K562 (cell line): Measurements from ENCODE around the gene TMEM243. TPM values are rescaled to one million over a fixed set of nuclear protein-coding genes. Genes with fewer than 3 reads are reported as not detected.

ENCODE experiments used
- ARHGAP35 ChIP-seq: fragments of 450-650 bp; IDR thresholded peaks from 2 replicates; pipeline ENCODE4 v1.6.1; 2018; ENCODE audit not compliant: partially characterized antibody
- CC2D1A ChIP-seq: fragments of 450-650 bp; IDR thresholded peaks from 2 replicates; pipeline ENCODE4 v1.6.1; 2017; ENCODE audit warnings: mild to moderate bottlenecking
- FUS ChIP-seq: fragments of 200-400 bp; formaldehyde crosslinking; optimal IDR thresholded peaks from 2 replicates; pipeline ENCODE3; 2017; ENCODE audit warnings: low read depth, low read length
- HNRNPH1 ChIP-seq: fragments of 200-400 bp; formaldehyde crosslinking; optimal IDR thresholded peaks from 2 replicates; pipeline ENCODE3; 2017; ENCODE audit warnings: low read depth, mild to moderate bottlenecking, low read length, moderate library complexity
- HNRNPLL ChIP-seq: fragments of 200-400 bp; formaldehyde crosslinking; IDR thresholded peaks from 2 replicates; pipeline ENCODE4 v1.6.1; 2017; ENCODE audit warnings: low read length, low read depth, mild to moderate bottlenecking; ENCODE audit not compliant: poor library complexity, severe bottlenecking
- KAT7 ChIP-seq: sonication (generic); formaldehyde crosslinking; IDR thresholded peaks from 2 replicates; pipeline ENCODE4 v1.8.0; 2022; ENCODE audit warnings: missing genetic modification reagents, mild to moderate bottlenecking, borderline replicate concordance
- MAX ChIP-seq: sonication (generic); formaldehyde crosslinking; IDR thresholded peaks from 2 replicates; pipeline ENCODE4 v1.9.0; 2022; ENCODE audit warnings: mild to moderate bottlenecking, missing genetic modification reagents
- MLLT1 ChIP-seq, 2 experiments: fragments of 450-650 bp; IDR thresholded peaks; 2 replicates each; pipeline ENCODE4 v1.6.1; 2016
- MNT ChIP-seq, 2 experiments: fragments of 450-650 bp; conservative IDR thresholded peaks; 2 replicates each; pipeline ENCODE4 v1.6.1; 2017; ENCODE audit warnings: mild to moderate bottlenecking in 2 of 2, moderate library complexity in 2 of 2
- NR2C1 ChIP-seq, 2 experiments: fragments of 450-650 bp; IDR thresholded peaks; 2 replicates each; pipeline ENCODE4 v1.6.1; 2017; ENCODE audit warnings: mild to moderate bottlenecking in 2 of 2, antibody characterized with exemption in 1 of 2, inconsistent platforms in 1 of 2, missing compliant biosample characterization in 1 of 2, missing genetic modification characterization in 1 of 2
- OTX1 ChIP-seq: fragments of 450-650 bp; formaldehyde crosslinking; IDR thresholded peaks from 2 replicates; pipeline ENCODE4 v1.4.0; 2022; ENCODE audit warnings: mild to moderate bottlenecking
- POU5F1 ChIP-seq: fragments of 150-350 bp; IDR thresholded peaks from 2 replicates; pipeline ENCODE4 v1.6.1; 2014; ENCODE audit warnings: borderline replicate concordance, low read length, low read depth, mild to moderate bottlenecking; ENCODE audit not compliant: partially characterized antibody
- SNAPC5 ChIP-seq: fragments of 250-450 bp; sonication (Bioruptor Pico); IDR thresholded peaks from 2 replicates; pipeline ENCODE4 v1.8.0; 2021; ENCODE audit warnings: moderate library complexity, mild to moderate bottlenecking, inconsistent platforms
- ZBTB17 ChIP-seq: fragments of 450-650 bp; formaldehyde crosslinking; IDR thresholded peaks from 2 replicates; pipeline ENCODE4 v1.4.0; 2020; ENCODE audit warnings: mild to moderate bottlenecking
- ZNF740 ChIP-seq, 3 experiments: fragments of 200-800 bp in 1 of 3; sonication (Bioruptor generic) in 1 of 3; sonication (generic) in 1 of 3; formaldehyde crosslinking in 1 of 3; IDR thresholded peaks; 2 replicates each; pipeline versions ENCODE4 v1.6.1 to v1.8.0; 2016 to 2022; ENCODE audit warnings: mild to moderate bottlenecking in 2 of 3, missing compliant biosample characterization in 2 of 3, missing genetic modification characterization in 2 of 3, missing genetic modification reagents in 1 of 3
- ZSCAN29 ChIP-seq: fragments of 450-650 bp; IDR thresholded peaks from 2 replicates; pipeline ENCODE4 v1.6.1; 2017
- polyA plus RNA-seq, 8 experiments: library from polyadenylated mRNA; depleted of rRNA in 4 of 8; stranded (reverse) in 5 of 8; unstranded in 3 of 8; fragments of >200 nt; fragmentation: Nextera tagmentation in 2 of 8; fragmentation: Illumina TruSeq in 1 of 8; extraction: Ambion mirVana in 2 of 8; extraction: Trizol in 1 of 8; gene quantifications; 2 replicates each; pipeline versions ENCODE4 v1.2.1 to v1.2.3, GENCODE V29; 2011 to 2014; ENCODE audit warnings: inconsistent platforms in 1 of 8, missing spikeins in 1 of 8
- total RNA-seq, 7 experiments: library from RNA; depleted of rRNA in 6 of 7; stranded (reverse); fragments of >200 nt in 6 of 7; fragmentation: Illumina TruSeq in 2 of 7; extraction: Trizol in 2 of 7; gene quantifications; 2 replicates each; pipeline versions ENCODE4 v1.2.1 to v1.2.3, GENCODE V29; 2011 to 2021; ENCODE audit warnings: low replicate concordance in 1 of 7
- TF ChIP-seq, protein P1 (sequence below): fragments of 450-650 bp; formaldehyde crosslinking; IDR thresholded peaks from 2 replicates; pipeline ENCODE4 v1.4.0; 2020; ENCODE audit warnings: mild to moderate bottlenecking, mixed read lengths

Gene TMEM243
- total and polyA plus RNA-seq, 9 of the 15 experiments (the other 6 are each of a cell fraction or from before 2014, with no cell fraction given): 3.9 to 8.6 (median 6.1) TPM

DNA sequence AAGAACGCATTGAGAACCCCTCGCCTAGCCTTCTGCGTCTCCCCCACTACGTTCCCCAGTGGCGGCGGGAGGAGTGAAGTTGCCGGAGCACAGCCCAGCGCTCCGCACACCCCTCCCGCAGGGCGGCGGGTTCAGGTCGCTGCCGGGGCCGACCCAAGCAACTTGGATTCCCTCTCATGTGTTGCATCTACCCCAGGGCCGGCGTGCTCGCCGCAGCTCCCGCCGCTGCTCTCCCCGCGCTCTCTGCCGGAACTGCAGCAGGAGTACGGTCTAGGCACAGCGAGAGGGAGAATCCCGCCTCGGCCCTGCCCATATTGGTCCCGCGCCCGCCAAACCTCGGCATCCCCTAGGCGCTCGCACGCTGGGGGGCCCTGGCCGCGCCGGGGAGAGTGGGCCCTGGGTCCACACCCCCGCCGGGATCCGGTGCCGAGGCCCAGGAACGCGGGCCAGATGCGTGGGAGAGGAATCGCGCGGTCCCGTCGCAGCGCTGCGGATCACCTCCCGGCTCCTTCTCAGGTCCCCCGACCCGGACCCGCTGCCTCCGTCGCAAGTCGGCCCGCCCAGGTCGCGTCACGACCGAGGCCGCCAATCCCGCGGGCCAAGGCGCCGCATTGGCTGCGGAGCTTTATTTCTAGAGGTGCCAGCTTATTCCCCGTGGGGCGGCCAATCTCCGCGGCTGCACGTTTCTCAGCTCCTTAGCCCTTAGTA lies 648 bp upstream of the TMEM243 start (continued):
- TF ChIP-seq ARHGAP35 (no peak), ZBTB17 (no peak), POU5F1 (no peak), MNT (conservative IDR thresholded peaks at IDR 0.05) (no peak), NR2C1 (IDR thresholded peaks at IDR 0.05) (no peak), NR2C1 (tag; IDR thresholded peaks at IDR 0.05) (no peak), SNAPC5 (CRISPR knock-in tag) (no peak), ZNF740 (CRISPR knock-in tag; IDR thresholded peaks at IDR 0.05) (no peak), ZNF740 (tag; IDR thresholded peaks at IDR 0.05) (no peak), CC2D1A (no peak), OTX1 (no peak), MAX (CRISPR knock-in tag) (no peak), FUS (peak; percentile 37), MLLT1 (IDR thresholded peaks at IDR 0.05) (no peak), HNRNPLL (peak; percentile 14), KAT7 (peak; percentile 75), ZSCAN29 (no peak), HNRNPH1 (no peak)
- TF ChIP-seq, protein P1, sequence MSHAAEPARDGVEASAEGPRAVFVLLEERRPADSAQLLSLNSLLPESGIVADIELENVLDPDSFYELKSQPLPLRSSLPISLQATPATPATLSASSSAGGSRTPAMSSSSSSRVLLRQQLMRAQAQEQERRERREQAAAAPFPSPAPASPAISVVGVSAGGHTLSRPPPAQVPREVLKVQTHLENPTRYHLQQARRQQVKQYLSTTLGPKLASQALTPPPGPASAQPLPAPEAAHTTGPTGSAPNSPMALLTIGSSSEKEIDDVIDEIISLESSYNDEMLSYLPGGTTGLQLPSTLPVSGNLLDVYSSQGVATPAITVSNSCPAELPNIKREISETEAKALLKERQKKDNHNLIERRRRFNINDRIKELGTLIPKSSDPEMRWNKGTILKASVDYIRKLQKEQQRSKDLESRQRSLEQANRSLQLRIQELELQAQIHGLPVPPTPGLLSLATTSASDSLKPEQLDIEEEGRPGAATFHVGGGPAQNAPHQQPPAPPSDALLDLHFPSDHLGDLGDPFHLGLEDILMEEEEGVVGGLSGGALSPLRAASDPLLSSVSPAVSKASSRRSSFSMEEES (CRISPR knock-in tag): no peak
